GM12878 (cell line): Measurements from ENCODE around the gene CABLES1. TPM values are rescaled to one million over a fixed set of nuclear protein-coding genes. Genes with fewer than 3 reads are reported as not detected.

ENCODE experiments used
- ATAC-seq: fragments of 200-7000 bp; cut with Tn5 transposase; 3 replicates; pipeline ENCODE4 v1.9.1; 2020; ENCODE audit warnings: mild to moderate bottlenecking, moderate library complexity
- BruUV-seq: library from RNA; stranded (reverse); fragments of 400-500 nt; replicated peaks from 2 replicates; lab custom pipeline; 2021; lab: Mats Ljungman, UMichigan
- CTCF ChIA-PET: fragments of 300-600 bp; sonication (Branson Sonifier 250); formaldehyde crosslinking; extraction: SDS; loops from one replicate; lab custom pipeline; 2021; ENCODE audit warnings: inconsistent platforms; lab: Yijun Ruan, JAX
- POLR2A ChIA-PET: fragments of 350-600 bp; formaldehyde crosslinking; extraction: SDS; loops from one replicate; lab custom pipeline; 2021; ENCODE audit warnings: inconsistent platforms; lab: Charles Lee
- RAD21 ChIA-PET: fragments of 300-600 bp; sonication (Branson Sonifier 250); formaldehyde crosslinking; loops from one replicate; lab custom pipeline; 2023; ENCODE audit warnings: antibody characterized with exemption; ENCODE audit not compliant: unreplicated experiment; lab: Charles Lee
- SMC1A ChIA-PET: fragments of 300-600 bp; sonication (Branson Sonifier 250); formaldehyde crosslinking; loops from one replicate; lab custom pipeline; 2023; ENCODE audit not compliant: unreplicated experiment, uncharacterized antibody; lab: Charles Lee
- DNase-seq: peaks from one replicate; pipeline ENCODE4 v3.0.0-alpha.2; 2011; ENCODE audit warnings: low read depth, low spot score
- FAIRE-seq: peaks from 3 replicates; lab custom pipeline; 2011; peaks lifted over from hg19 to GRCh38; lab: Jason Lieb, UNC
- H2AFZ ChIP-seq: 2 replicates; pipeline ENCODE4 v1.6.0; 2011; ENCODE audit warnings: low read depth, low read length, control low read depth; ENCODE audit not compliant: control insufficient read depth
- H3K27ac ChIP-seq: 2 replicates; pipeline ENCODE4 v1.5.1; 2011; ENCODE audit warnings: control low read depth; ENCODE audit not compliant: control insufficient read depth, insufficient read depth
- H3K27me3 ChIP-seq, 2 experiments: replicated peaks in 1 of 2; 2 replicates each; pipeline versions ENCODE4 v1.6.0 to v1.6.1; 2011; ENCODE audit warnings: low read length in 1 of 2; ENCODE audit not compliant: control insufficient read depth in 2 of 2, insufficient read depth in 2 of 2
- H3K36me3 ChIP-seq, 2 experiments: 2 replicates each; pipeline ENCODE4 v1.5.1; 2011; ENCODE audit warnings: low read length in 1 of 2; ENCODE audit not compliant: control insufficient read depth in 2 of 2, insufficient read depth in 2 of 2
- H3K4me1 ChIP-seq: 2 replicates; pipeline ENCODE4 v1.6.1; 2011; ENCODE audit warnings: mild to moderate bottlenecking, low read length, moderate library complexity, mixed read lengths; ENCODE audit not compliant: control insufficient read depth, insufficient read depth
- H3K4me2 ChIP-seq: 2 replicates; pipeline ENCODE4 v1.6.0; 2011; ENCODE audit warnings: control low read depth; ENCODE audit not compliant: control insufficient read depth, insufficient read depth
- H3K4me3 ChIP-seq: fragments of 200-600 bp; sonication (generic); 2 replicates; pipeline ENCODE4 v1.5.1; 2016
- H3K79me2 ChIP-seq: 2 replicates; pipeline ENCODE4 v1.6.0; 2011; ENCODE audit warnings: low read length; ENCODE audit not compliant: control insufficient read depth, insufficient read depth
- H3K9ac ChIP-seq: 2 replicates; pipeline ENCODE4 v1.8.0; 2011; ENCODE audit warnings: low read length, control low read depth, mixed read lengths; ENCODE audit not compliant: control insufficient read depth, insufficient read depth
- H3K9me3 ChIP-seq: replicated peaks from 3 replicates; pipeline ENCODE4 v1.5.1; 2011; ENCODE audit warnings: mild to moderate bottlenecking, low read length; ENCODE audit not compliant: control insufficient read depth, insufficient read depth
- H4K20me1 ChIP-seq: 2 replicates; pipeline ENCODE4 v1.6.0; 2011; ENCODE audit not compliant: control insufficient read depth, insufficient read depth
- EP300 ChIP-seq, 2 experiments: fragments of 150-350 bp in 1 of 2; IDR thresholded peaks; 2 replicates each; pipeline ENCODE4 v1.6.1; 2011 to 2012; ENCODE audit warnings: low read depth in 2 of 2, low read length in 2 of 2, borderline replicate concordance in 1 of 2, improper control_type of control experiment in 1 of 2, inconsistent platforms in 1 of 2; ENCODE audit not compliant: control insufficient read depth in 1 of 2
- FOS ChIP-seq: IDR thresholded peaks from 3 replicates; pipeline ENCODE4 v1.6.1; 2011; ENCODE audit warnings: borderline replicate concordance; ENCODE audit not compliant: insufficient read length; ENCODE audit errors: extremely low read depth
- KDM1A ChIP-seq: fragments of 200-600 bp; sonication (generic); IDR thresholded peaks from 2 replicates; pipeline ENCODE4 v1.6.1; 2016; ENCODE audit warnings: borderline replicate concordance
- WGBS: methylation state at CpG from one replicate; pipeline ENCODE4 v1.1.6; 2016; ENCODE audit warnings: low lambda C conversion rate; ENCODE audit not compliant: insufficient replicate concordance, insufficient coverage; ENCODE audit errors: missing lambda C conversion rate; 5-methylcytosine and 5-hydroxymethylcytosine counted together
- in situ Hi-C: fragments of 300-500 bp; cut with MboI; formaldehyde crosslinking; loops from 9 replicates; pipeline ENCODE4 v1.14.3; 2018; ENCODE audit warnings: mixed read lengths
- intact Hi-C: fragments of 100-400 bp; cut with micrococcal nuclease; formaldehyde crosslinking; loops from one replicate; pipeline ENCODE4 v1.14.2; 2022; ENCODE audit not compliant: unreplicated experiment
- polyA plus RNA-seq, 11 experiments: library from polyadenylated mRNA; depleted of rRNA in 4 of 11; unstranded in 6 of 11; stranded (reverse) in 5 of 11; fragments of >200 nt; fragmentation: Nextera tagmentation in 4 of 11; fragmentation: Illumina TruSeq in 1 of 11; extraction: Ambion mirVana in 4 of 11; extraction: Trizol in 1 of 11; gene quantifications; 1 replicate in 1 of 11; 2 replicates in 10 of 11; pipeline versions ENCODE4 v1.2.1 to v1.2.3, GENCODE V29; 2011 to 2016; ENCODE audit warnings: inconsistent platforms in 2 of 11, missing spikeins in 2 of 11, low read depth in 1 of 11
- total RNA-seq, 4 experiments: library from RNA; depleted of rRNA in 3 of 4; stranded (reverse); fragments of >200 nt in 3 of 4; fragmentation: Illumina TruSeq in 1 of 4; extraction: Trizol in 1 of 4; gene quantifications; 2 replicates each; pipeline versions ENCODE4 v1.2.1 to v1.2.3, GENCODE V29; 2013 to 2021
- TF ChIP-seq, protein P1 (sequence below): fragments of 450-650 bp; IDR thresholded peaks from 2 replicates; pipeline ENCODE4 v1.6.1; 2017; ENCODE audit warnings: mild to moderate bottlenecking, moderate library complexity
- TF ChIP-seq, protein P2 (sequence below): fragments of 450-650 bp; IDR thresholded peaks from 2 replicates; pipeline ENCODE4 v1.6.1; 2018; ENCODE audit warnings: mild to moderate bottlenecking, low read depth, moderate library complexity; ENCODE audit not compliant: partially characterized antibody

The CABLES1 gene
- total and polyA plus RNA-seq, 10 of the 15 experiments (the other 5 are each of a cell fraction or from before 2014, with no cell fraction given), result 2.9 to 27.2 (median 8.2) TPM

DNA sequence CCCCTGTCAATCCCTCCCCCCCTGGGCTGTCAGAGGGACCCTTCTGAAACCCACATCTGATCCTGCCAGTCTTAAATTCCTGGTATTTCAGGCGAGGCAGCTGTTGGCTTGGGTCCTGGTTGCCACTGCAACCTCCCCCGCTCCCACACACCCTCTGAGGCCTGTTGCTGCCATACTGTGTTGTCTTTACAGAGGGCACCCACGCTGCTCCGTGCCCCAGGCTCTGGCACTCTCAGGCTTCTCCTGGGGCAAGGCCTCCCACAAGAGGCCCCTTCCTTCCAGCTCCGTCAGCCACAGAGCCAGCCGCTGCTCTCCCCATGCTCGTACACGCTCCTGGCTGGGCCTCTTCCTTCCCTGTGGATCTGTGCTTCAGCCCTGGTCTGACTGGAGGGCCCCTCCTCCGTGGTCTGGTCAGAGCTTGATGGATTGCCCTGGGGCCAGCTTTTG lies 8.6 kb downstream of the CABLES1 start (continued):
- TF ChIP-seq, protein P1, sequence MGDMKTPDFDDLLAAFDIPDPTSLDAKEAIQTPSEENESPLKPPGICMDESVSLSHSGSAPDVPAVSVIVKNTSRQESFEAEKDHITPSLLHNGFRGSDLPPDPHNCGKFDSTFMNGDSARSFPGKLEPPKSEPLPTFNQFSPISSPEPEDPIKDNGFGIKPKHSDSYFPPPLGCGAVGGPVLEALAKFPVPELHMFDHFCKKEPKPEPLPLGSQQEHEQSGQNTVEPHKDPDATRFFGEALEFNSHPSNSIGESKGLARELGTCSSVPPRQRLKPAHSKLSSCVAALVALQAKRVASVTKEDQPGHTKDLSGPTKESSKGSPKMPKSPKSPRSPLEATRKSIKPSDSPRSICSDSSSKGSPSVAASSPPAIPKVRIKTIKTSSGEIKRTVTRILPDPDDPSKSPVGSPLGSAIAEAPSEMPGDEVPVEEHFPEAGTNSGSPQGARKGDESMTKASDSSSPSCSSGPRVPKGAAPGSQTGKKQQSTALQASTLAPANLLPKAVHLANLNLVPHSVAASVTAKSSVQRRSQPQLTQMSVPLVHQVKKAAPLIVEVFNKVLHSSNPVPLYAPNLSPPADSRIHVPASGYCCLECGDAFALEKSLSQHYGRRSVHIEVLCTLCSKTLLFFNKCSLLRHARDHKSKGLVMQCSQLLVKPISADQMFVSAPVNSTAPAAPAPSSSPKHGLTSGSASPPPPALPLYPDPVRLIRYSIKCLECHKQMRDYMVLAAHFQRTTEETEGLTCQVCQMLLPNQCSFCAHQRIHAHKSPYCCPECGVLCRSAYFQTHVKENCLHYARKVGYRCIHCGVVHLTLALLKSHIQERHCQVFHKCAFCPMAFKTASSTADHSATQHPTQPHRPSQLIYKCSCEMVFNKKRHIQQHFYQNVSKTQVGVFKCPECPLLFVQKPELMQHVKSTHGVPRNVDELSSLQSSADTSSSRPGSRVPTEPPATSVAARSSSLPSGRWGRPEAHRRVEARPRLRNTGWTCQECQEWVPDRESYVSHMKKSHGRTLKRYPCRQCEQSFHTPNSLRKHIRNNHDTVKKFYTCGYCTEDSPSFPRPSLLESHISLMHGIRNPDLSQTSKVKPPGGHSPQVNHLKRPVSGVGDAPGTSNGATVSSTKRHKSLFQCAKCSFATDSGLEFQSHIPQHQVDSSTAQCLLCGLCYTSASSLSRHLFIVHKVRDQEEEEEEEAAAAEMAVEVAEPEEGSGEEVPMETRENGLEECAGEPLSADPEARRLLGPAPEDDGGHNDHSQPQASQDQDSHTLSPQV, result no peak
- no peak for TF ChIP-seq EP300 (IDR thresholded peaks at IDR 0.05; ENCODE audit: borderline replicate concordance in 1 of 2, control insufficient read depth in 1 of 2, low read depth in 2 of 2, low read length in 2 of 2)

- Histone ChIP-seq H3K4me3 (no peak overlapping the region), H2AFZ (no peak overlapping the region), H3K4me2 (no peak overlapping the region), H3K9ac (no peak overlapping the region), H3K27ac (no peak overlapping the region), H3K27me3 (no peaks in the 10 kb centered on the region), H3K4me1 (peaks cover 19% of the 10 kb centered on the region), H3K36me3 (peaks cover 6 to 8% of the 10 kb centered on the region in 2 experiments), H3K9me3 (no peaks in the 10 kb centered on the region)
- SMC1A ChIA-PET, result interaction anchor here (0.7 to 1.4 kb wide), 4 partner anchors 72 to 116 kb away, joined by 3 to 4 read pairs (median 4); no protein-coding TSS in a partner anchor
- no peak for DNase-seq
- POLR2A ChIA-PET, result interaction anchor here (1.0 kb wide), 1 partner anchor 11 kb away, joined by 3 read pairs; no protein-coding TSS in a partner anchor
- in situ Hi-C loops (no loop called here), intact Hi-C loops (no loop called here)
- ATAC-seq, result no peak
- no peak for FAIRE-seq
- WGBS, result 95% methylated on average over 3 of the region's 7 CpGs
- TF ChIP-seq, protein P2, sequence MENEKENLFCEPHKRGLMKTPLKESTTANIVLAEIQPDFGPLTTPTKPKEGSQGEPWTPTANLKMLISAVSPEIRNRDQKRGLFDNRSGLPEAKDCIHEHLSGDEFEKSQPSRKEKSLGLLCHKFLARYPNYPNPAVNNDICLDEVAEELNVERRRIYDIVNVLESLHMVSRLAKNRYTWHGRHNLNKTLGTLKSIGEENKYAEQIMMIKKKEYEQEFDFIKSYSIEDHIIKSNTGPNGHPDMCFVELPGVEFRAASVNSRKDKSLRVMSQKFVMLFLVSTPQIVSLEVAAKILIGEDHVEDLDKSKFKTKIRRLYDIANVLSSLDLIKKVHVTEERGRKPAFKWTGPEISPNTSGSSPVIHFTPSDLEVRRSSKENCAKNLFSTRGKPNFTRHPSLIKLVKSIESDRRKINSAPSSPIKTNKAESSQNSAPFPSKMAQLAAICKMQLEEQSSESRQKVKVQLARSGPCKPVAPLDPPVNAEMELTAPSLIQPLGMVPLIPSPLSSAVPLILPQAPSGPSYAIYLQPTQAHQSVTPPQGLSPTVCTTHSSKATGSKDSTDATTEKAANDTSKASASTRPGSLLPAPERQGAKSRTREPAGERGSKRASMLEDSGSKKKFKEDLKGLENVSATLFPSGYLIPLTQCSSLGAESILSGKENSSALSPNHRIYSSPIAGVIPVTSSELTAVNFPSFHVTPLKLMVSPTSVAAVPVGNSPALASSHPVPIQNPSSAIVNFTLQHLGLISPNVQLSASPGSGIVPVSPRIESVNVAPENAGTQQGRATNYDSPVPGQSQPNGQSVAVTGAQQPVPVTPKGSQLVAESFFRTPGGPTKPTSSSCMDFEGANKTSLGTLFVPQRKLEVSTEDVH, result no peak
- no peak for TF ChIP-seq KDM1A
- no peak for TF ChIP-seq FOS
- TF ChIP-seq, all 136 proteins: peak for 0
- H4K20me1 ChIP-seq, result no peaks in the 10 kb centered on the region
- ChIA-PET CTCF (interaction anchor here (0.6 to 1.0 kb wide), 3 partner anchors 15 to 214 kb away, joined by 3 read pairs; no protein-coding TSS in a partner anchor), RAD21 (interaction anchor here (0.5 to 1.4 kb wide), 2 partner anchors 13 to 81 kb away, joined by 3 to 5 read pairs; no protein-coding TSS in a partner anchor)
- H3K79me2 ChIP-seq, result peaks cover 61% of the 10 kb centered on the region
- BruUV-seq, result no TSS peak
These were observed 9.4 kb downstream of the CABLES1 start for GRCh38 chr18:23144640-23145039.
